Neural cell (in vitro differentiated cells): ENCODE results near the gene C1GALT1. TPM values are rescaled to one million over a fixed set of nuclear protein-coding genes. Genes with fewer than 3 reads are reported as not detected.

Experiments
- H2AFZ ChIP-seq: fragments of 200-600, 300-800 bp; sonication (generic), shearing (Covaris generic); 2 replicates; pipeline ENCODE4 v1.6.0; 2014; ENCODE audit warnings: low read depth, mild to moderate bottlenecking, antibody characterized with exemption, low read length, moderate library complexity
- H3F3A ChIP-seq: fragments of 200-600 bp; shearing (Covaris generic); 2 replicates; pipeline ENCODE4 v1.6.1; 2016; ENCODE audit warnings: mild to moderate bottlenecking, moderate library complexity, mixed read lengths, antibody characterized with exemption, low read length; ENCODE audit not compliant: insufficient read depth, poor library complexity, severe bottlenecking
- H3K27ac ChIP-seq: fragments of 200-600, 300-800 bp; sonication (generic), shearing (Covaris generic); 2 replicates; pipeline ENCODE4 v1.5.1; 2014; ENCODE audit warnings: mild to moderate bottlenecking, low read length, moderate library complexity
- H3K27me3 ChIP-seq: fragments of 300-800, 200-600 bp; sonication (generic), shearing (Covaris generic); 2 replicates; pipeline ENCODE4 v1.6.0; 2014; ENCODE audit warnings: mild to moderate bottlenecking, low read depth, low read length, moderate library complexity; ENCODE audit not compliant: insufficient read depth
- H3K36me3 ChIP-seq: fragments of 300-800, 200-600 bp; sonication (generic), shearing (Covaris generic); 2 replicates; pipeline ENCODE4 v1.5.1; 2014; ENCODE audit warnings: mild to moderate bottlenecking, antibody characterized with exemption, low read length, moderate library complexity; ENCODE audit not compliant: insufficient read depth
- H3K4me2 ChIP-seq: fragments of 300-800, 200-600 bp; sonication (generic), shearing (Covaris generic); 2 replicates; pipeline ENCODE4 v1.6.0; 2014; ENCODE audit warnings: mild to moderate bottlenecking, low read length
- H3K4me3 ChIP-seq: fragments of 300-800, 200-600 bp; sonication (generic), shearing (Covaris generic); 2 replicates; pipeline ENCODE4 v1.5.1; 2014; ENCODE audit warnings: mild to moderate bottlenecking, low read length, moderate library complexity
- H3K79me2 ChIP-seq: fragments of 200-600 bp; shearing (Covaris generic); replicated peaks from 2 replicates; pipeline ENCODE4 v1.6.0; 2014; ENCODE audit warnings: mild to moderate bottlenecking, low read length, moderate library complexity; ENCODE audit not compliant: insufficient read depth
- H3K9ac ChIP-seq: fragments of 300-800, 200-600 bp; sonication (generic), shearing (Covaris generic); 2 replicates; pipeline ENCODE4 v1.6.1; 2016; ENCODE audit warnings: mild to moderate bottlenecking, low read length, mixed read lengths
- H3K9me2 ChIP-seq: fragments of 200-600 bp; shearing (Covaris generic); 2 replicates; pipeline ENCODE4 v1.6.1; 2016; ENCODE audit warnings: mild to moderate bottlenecking, low read length, mixed read lengths; ENCODE audit not compliant: insufficient read depth
- H3K9me3 ChIP-seq: fragments of 200-600, 300-800 bp; sonication (generic), shearing (Covaris generic); 2 replicates; pipeline ENCODE4 v1.6.1; 2016; ENCODE audit warnings: mild to moderate bottlenecking, mixed run types, low read length, moderate library complexity, mixed read lengths
- H4K20me1 ChIP-seq: fragments of 200-600 bp; shearing (Covaris generic); 2 replicates; pipeline ENCODE4 v1.6.1; 2016; ENCODE audit warnings: mild to moderate bottlenecking, mixed run types; ENCODE audit not compliant: insufficient read depth
- EP300 ChIP-seq: fragments of 450-650 bp; conservative IDR thresholded peaks from 2 replicates; pipeline ENCODE4 v1.6.1; 2014; ENCODE audit warnings: antibody characterized with exemption, mild to moderate bottlenecking, moderate library complexity; ENCODE audit not compliant: poor library complexity, severe bottlenecking
- EZH2 ChIP-seq: fragments of 200-600, 300-800 bp; shearing (Covaris generic), sonication (generic); IDR thresholded peaks from 2 replicates; pipeline ENCODE4 v1.6.1; 2014; ENCODE audit warnings: antibody characterized with exemption, low read length, borderline replicate concordance, mild to moderate bottlenecking; ENCODE audit not compliant: insufficient read depth, poor library complexity, severe bottlenecking
- MXI1 ChIP-seq: fragments of 450-650 bp; conservative IDR thresholded peaks from 2 replicates; pipeline ENCODE4 v1.6.1; 2014; ENCODE audit warnings: antibody characterized with exemption, mild to moderate bottlenecking; ENCODE audit not compliant: poor library complexity, severe bottlenecking
- POLR2AphosphoS5 ChIP-seq: IDR thresholded peaks from 2 replicates; pipeline ENCODE4 v1.6.1; 2012
- RAD21 ChIP-seq: fragments of 450-650 bp; conservative IDR thresholded peaks from 2 replicates; pipeline ENCODE4 v1.6.1; 2014; ENCODE audit warnings: antibody characterized with exemption, mild to moderate bottlenecking, moderate library complexity
- SMC3 ChIP-seq: fragments of 450-650 bp; conservative IDR thresholded peaks from 2 replicates; pipeline ENCODE4 v1.6.1; 2014; ENCODE audit warnings: antibody characterized with exemption, mild to moderate bottlenecking, moderate library complexity; ENCODE audit not compliant: poor library complexity
- TAF1 ChIP-seq: IDR thresholded peaks from 2 replicates; pipeline ENCODE4 v1.6.1; 2012; ENCODE audit warnings: low read depth
- polyA plus RNA-seq: library from polyadenylated mRNA; depleted of rRNA; stranded (reverse); fragments of >200 nt; gene quantifications from 2 replicates; pipeline ENCODE4 v1.2.3, GENCODE V29; 2014
- TF ChIP-seq, protein P1 (sequence below): IDR thresholded peaks from 2 replicates; pipeline ENCODE4 v1.6.1; 2012; ENCODE audit warnings: borderline replicate concordance
- TF ChIP-seq, protein P2 (sequence below): fragments of 450-650 bp; IDR thresholded peaks from 2 replicates; pipeline ENCODE4 v1.5.1; 2014; ENCODE audit warnings: antibody characterized with exemption, mild to moderate bottlenecking, moderate library complexity; ENCODE audit not compliant: poor library complexity, severe bottlenecking

The C1GALT1 gene
- polyA plus RNA-seq, 1 donor from 2014 or later, result 25.0 TPM

DNA sequence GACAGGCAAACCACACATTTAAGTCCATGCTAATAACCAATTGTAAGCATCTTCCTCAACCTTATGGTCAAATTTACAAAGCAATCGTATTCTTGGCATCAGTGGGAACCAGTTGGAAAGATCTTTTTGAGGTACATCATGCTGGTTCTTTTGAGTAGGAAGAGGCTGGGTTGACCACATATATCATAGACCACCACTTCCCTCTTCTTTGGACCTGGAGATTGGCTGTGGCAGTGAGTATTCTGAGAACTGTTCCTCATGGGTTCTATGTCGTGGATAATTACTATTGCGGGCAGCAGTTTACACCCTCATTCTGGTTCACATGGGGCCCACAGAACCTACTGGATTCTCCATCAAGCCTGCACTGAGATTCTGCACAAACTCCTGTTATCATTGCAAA, 35.5 kb upstream of the C1GALT1 start:
- Histone ChIP-seq H3K36me3 (no peaks in the 10 kb centered on the region), H3K4me2 (no peak overlapping the region)
- TF ChIP-seq TAF1, result no peak
- TF ChIP-seq EP300, result no peak
- TF ChIP-seq RAD21, result no peak
- TF ChIP-seq MXI1, result no peak
- TF ChIP-seq, protein P1, sequence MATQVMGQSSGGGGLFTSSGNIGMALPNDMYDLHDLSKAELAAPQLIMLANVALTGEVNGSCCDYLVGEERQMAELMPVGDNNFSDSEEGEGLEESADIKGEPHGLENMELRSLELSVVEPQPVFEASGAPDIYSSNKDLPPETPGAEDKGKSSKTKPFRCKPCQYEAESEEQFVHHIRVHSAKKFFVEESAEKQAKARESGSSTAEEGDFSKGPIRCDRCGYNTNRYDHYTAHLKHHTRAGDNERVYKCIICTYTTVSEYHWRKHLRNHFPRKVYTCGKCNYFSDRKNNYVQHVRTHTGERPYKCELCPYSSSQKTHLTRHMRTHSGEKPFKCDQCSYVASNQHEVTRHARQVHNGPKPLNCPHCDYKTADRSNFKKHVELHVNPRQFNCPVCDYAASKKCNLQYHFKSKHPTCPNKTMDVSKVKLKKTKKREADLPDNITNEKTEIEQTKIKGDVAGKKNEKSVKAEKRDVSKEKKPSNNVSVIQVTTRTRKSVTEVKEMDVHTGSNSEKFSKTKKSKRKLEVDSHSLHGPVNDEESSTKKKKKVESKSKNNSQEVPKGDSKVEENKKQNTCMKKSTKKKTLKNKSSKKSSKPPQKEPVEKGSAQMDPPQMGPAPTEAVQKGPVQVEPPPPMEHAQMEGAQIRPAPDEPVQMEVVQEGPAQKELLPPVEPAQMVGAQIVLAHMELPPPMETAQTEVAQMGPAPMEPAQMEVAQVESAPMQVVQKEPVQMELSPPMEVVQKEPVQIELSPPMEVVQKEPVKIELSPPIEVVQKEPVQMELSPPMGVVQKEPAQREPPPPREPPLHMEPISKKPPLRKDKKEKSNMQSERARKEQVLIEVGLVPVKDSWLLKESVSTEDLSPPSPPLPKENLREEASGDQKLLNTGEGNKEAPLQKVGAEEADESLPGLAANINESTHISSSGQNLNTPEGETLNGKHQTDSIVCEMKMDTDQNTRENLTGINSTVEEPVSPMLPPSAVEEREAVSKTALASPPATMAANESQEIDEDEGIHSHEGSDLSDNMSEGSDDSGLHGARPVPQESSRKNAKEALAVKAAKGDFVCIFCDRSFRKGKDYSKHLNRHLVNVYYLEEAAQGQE, result no peak

DNA sequence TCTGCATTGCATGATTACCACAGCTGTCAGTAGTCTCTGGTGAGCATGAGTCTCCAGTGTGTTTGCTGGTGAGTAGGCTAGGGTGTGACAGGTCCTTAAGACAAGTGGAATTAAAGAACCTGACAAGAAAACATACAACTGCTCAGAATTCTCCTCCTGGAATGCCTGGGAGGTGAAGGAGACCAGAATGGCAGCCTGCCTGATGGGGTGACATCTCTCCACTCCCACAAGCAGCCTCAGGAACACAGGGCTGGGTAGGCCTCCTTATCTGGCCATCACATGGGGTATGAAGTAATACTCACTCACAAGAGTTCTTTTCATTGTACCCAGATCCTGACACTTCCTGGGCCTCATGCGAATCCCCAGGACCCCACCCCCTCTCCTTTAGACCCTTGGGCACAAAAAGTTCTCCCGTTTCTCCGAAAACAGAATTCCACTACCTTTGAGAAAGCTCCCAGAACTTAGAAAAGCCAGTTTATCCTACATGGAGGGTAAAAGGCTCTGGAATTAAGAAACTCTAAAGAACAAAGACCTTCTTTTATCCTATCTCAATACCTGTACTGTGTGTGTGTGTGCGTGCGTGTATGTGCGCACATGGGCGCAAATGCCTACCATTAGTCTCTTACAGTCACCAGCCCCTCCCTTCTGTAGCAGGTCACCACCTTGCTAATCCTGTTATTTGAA, 33.4 kb upstream of the C1GALT1 start:
- no peaks in the 10 kb centered on the region for H3K9me2 ChIP-seq
- H4K20me1 ChIP-seq, result no peaks in the 10 kb centered on the region
- H3K27me3 ChIP-seq, result no peaks in the 10 kb centered on the region
- no peak overlapping the region for H3K4me3 ChIP-seq
- H3K4me2 ChIP-seq, result no peak overlapping the region
- H3K36me3 ChIP-seq, result no peaks in the 10 kb centered on the region
- no peak overlapping the region for H3K9ac ChIP-seq
- no peak overlapping the region for H3K27ac ChIP-seq
- no peaks in the 10 kb centered on the region for H3K79me2 ChIP-seq
- TF ChIP-seq TAF1 (no peak), SMC3 (no peak), RAD21 (no peak), MXI1 (no peak), POLR2AphosphoS5 (no peak), EZH2 (no peak), EP300 (no peak)
- TF ChIP-seq, protein P2, sequence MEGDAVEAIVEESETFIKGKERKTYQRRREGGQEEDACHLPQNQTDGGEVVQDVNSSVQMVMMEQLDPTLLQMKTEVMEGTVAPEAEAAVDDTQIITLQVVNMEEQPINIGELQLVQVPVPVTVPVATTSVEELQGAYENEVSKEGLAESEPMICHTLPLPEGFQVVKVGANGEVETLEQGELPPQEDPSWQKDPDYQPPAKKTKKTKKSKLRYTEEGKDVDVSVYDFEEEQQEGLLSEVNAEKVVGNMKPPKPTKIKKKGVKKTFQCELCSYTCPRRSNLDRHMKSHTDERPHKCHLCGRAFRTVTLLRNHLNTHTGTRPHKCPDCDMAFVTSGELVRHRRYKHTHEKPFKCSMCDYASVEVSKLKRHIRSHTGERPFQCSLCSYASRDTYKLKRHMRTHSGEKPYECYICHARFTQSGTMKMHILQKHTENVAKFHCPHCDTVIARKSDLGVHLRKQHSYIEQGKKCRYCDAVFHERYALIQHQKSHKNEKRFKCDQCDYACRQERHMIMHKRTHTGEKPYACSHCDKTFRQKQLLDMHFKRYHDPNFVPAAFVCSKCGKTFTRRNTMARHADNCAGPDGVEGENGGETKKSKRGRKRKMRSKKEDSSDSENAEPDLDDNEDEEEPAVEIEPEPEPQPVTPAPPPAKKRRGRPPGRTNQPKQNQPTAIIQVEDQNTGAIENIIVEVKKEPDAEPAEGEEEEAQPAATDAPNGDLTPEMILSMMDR, result no peak
- H3F3A ChIP-seq, result no peaks in the 10 kb centered on the region
- no peak overlapping the region for H2AFZ ChIP-seq
- H3K9me3 ChIP-seq, result no peaks in the 10 kb centered on the region

More for the DNA sequence above, 35.5 kb upstream of the C1GALT1 start:
- no peaks in the 10 kb centered on the region for H3K9me3 ChIP-seq
- no peaks in the 10 kb centered on the region for H3K27me3 ChIP-seq
- H3K4me3 ChIP-seq, result no peak overlapping the region
- H3K27ac ChIP-seq, result no peak overlapping the region
- H3F3A ChIP-seq, result no peaks in the 10 kb centered on the region
- H4K20me1 ChIP-seq, result no peaks in the 10 kb centered on the region
- H3K9me2 ChIP-seq, result no peaks in the 10 kb centered on the region
- no peak overlapping the region for H2AFZ ChIP-seq
- H3K9ac ChIP-seq, result no peak overlapping the region
- H3K79me2 ChIP-seq, result no peaks in the 10 kb centered on the region
